SK-N-SH (cell line): ENCODE data around the gene PAF1. TPM values are rescaled to one million over a fixed set of nuclear protein-coding genes. Genes with fewer than 3 reads are reported as not detected.
"Not testable (repeated sequence)": the region's sequence is repeated elsewhere in the genome, so short reads cannot be mapped to it uniquely, and the experiment has no call there.

Source experiments
- CTCF ChIA-PET: fragments of 300-600, 350-600 bp; formaldehyde crosslinking; extraction: SDS; loops from one replicate; lab custom pipeline; 2021; lab: Yijun Ruan, JAX
- POLR2A ChIA-PET: fragments of 350-600 bp; sonication (Branson Sonifier 250); formaldehyde crosslinking; extraction: SDS; loops from one replicate; lab custom pipeline; 2020; ENCODE audit warnings: antibody characterized with exemption, inconsistent platforms; lab: Yijun Ruan, JAX
- DNase-seq: peaks from one replicate; pipeline ENCODE4 v3.0.0; 2012
- H2AFZ ChIP-seq: fragments of 200-600 bp; sonication (generic); 2 replicates; pipeline ENCODE4 v1.8.1; 2016; ENCODE audit warnings: antibody characterized with exemption, mild to moderate bottlenecking, low read depth
- H3F3A ChIP-seq: fragments of 200-600 bp; sonication (generic); replicated peaks from 2 replicates; pipeline ENCODE3; 2016; ENCODE audit warnings: antibody characterized with exemption, mild to moderate bottlenecking; ENCODE audit not compliant: insufficient read depth
- H3K27ac ChIP-seq, 2 experiments: fragments of 200-500 bp in 1 of 2; fragments of 200-600 bp in 1 of 2; sonication (Bioruptor generic) in 1 of 2; sonication (generic), shearing (Covaris generic) in 1 of 2; 2 replicates each; pipeline versions ENCODE4 v1.5.1 to v1.6.1; 2014 to 2016; ENCODE audit warnings: low read depth in 2 of 2, inconsistent platforms in 1 of 2, low read length in 1 of 2, mild to moderate bottlenecking in 1 of 2, mixed read lengths in 1 of 2
- H3K27me3 ChIP-seq: fragments of 200-600 bp; sonication (generic), shearing (Covaris generic); 2 replicates; pipeline ENCODE4 v1.6.1; 2016; ENCODE audit warnings: mixed run types; ENCODE audit not compliant: insufficient read depth
- H3K36me3 ChIP-seq, 2 experiments: fragments of 200-500 bp in 1 of 2; fragments of 200-600 bp in 1 of 2; sonication (Bioruptor generic) in 1 of 2; sonication (generic) in 1 of 2; replicated peaks in 1 of 2; 2 replicates each; pipeline versions ENCODE3 to v1.5.1; 2014 to 2016; ENCODE audit warnings: low read length in 1 of 2, mild to moderate bottlenecking in 1 of 2; ENCODE audit not compliant: insufficient read depth in 2 of 2, control insufficient read depth in 1 of 2
- H3K4me1 ChIP-seq, 2 experiments: fragments of 200-500 bp in 1 of 2; fragments of 200-600 bp in 1 of 2; sonication (Bioruptor generic) in 1 of 2; sonication (generic), shearing (Covaris generic) in 1 of 2; 2 replicates each; pipeline versions ENCODE4 v1.5.1 to v1.6.1; 2014 to 2016; ENCODE audit warnings: low read depth in 1 of 2, low read length in 1 of 2, mixed run types in 1 of 2; ENCODE audit not compliant: insufficient read depth in 2 of 2, control insufficient read depth in 1 of 2
- H3K4me2 ChIP-seq: fragments of 200-600 bp; sonication (generic), shearing (Covaris generic); 2 replicates; pipeline ENCODE4 v1.6.1; 2017; ENCODE audit warnings: mixed run types
- H3K4me3 ChIP-seq, 2 experiments: fragments of 200-500 bp in 1 of 2; fragments of 200-600 bp in 1 of 2; sonication (Bioruptor generic) in 1 of 2; sonication (generic), shearing (Covaris generic) in 1 of 2; 2 replicates each; pipeline versions ENCODE4 v1.5.1 to v1.8.1; 2014 to 2016; ENCODE audit warnings: low read depth in 2 of 2, inconsistent platforms in 1 of 2, low read length in 1 of 2, mild to moderate bottlenecking in 1 of 2, mixed read lengths in 1 of 2, moderate library complexity in 1 of 2
- H3K79me2 ChIP-seq: fragments of 200-600 bp; sonication (generic); 2 replicates; pipeline ENCODE4 v1.8.1; 2017; ENCODE audit warnings: mild to moderate bottlenecking; ENCODE audit not compliant: insufficient read depth
- H3K9ac ChIP-seq: fragments of 200-600 bp; sonication (generic); 2 replicates; pipeline ENCODE4 v1.6.1; 2017; ENCODE audit warnings: mixed run types
- H3K9me2 ChIP-seq: fragments of 200-600 bp; sonication (generic); 2 replicates; pipeline ENCODE4 v1.6.1; 2017; ENCODE audit warnings: mixed run types
- H3K9me3 ChIP-seq: fragments of 200-600 bp; sonication (generic); 2 replicates; pipeline ENCODE4 v1.6.1; 2017; ENCODE audit warnings: mixed run types, mild to moderate bottlenecking, moderate library complexity
- H4K20me1 ChIP-seq: fragments of 200-600 bp; sonication (generic); 2 replicates; pipeline ENCODE4 v1.6.1; 2017; ENCODE audit warnings: mild to moderate bottlenecking, mixed run types; ENCODE audit not compliant: insufficient read depth
- CHD2 ChIP-seq: fragments of 150-350 bp; IDR thresholded peaks from 2 replicates; pipeline ENCODE4 v1.6.1; 2018; ENCODE audit warnings: low read length; ENCODE audit not compliant: partially characterized antibody
- ELF1 ChIP-seq: IDR thresholded peaks from 2 replicates; pipeline ENCODE4 v1.4.0; 2012
- EP300 ChIP-seq, 2 experiments: IDR thresholded peaks; 2 replicates each; pipeline versions ENCODE4 v1.4.0 to v1.6.1; 2012; ENCODE audit warnings: borderline replicate concordance in 1 of 2, low read depth in 1 of 2, low read length in 1 of 2
- EZH2phosphoT487 ChIP-seq: fragments of 200-600 bp; sonication (generic); IDR thresholded peaks from 2 replicates; pipeline ENCODE4 v1.6.1; 2017; ENCODE audit warnings: low read depth, mixed run types, mild to moderate bottlenecking, antibody characterized with exemption, moderate library complexity, borderline replicate concordance
- FOXM1 ChIP-seq: IDR thresholded peaks from 2 replicates; pipeline ENCODE4 v1.4.0; 2012; ENCODE audit warnings: low read depth, mild to moderate bottlenecking
- JUND ChIP-seq: IDR thresholded peaks from 2 replicates; pipeline ENCODE4 v1.4.0; 2012
- MXI1 ChIP-seq: IDR thresholded peaks from 2 replicates; pipeline ENCODE4 v1.6.1; 2012; ENCODE audit warnings: mild to moderate bottlenecking, low read depth, low read length, improper control_type of control experiment
- NFIC ChIP-seq: IDR thresholded peaks from 2 replicates; pipeline ENCODE4 v1.4.0; 2012; ENCODE audit warnings: borderline replicate concordance
- NRF1 ChIP-seq: IDR thresholded peaks from 2 replicates; pipeline ENCODE4 v1.6.1; 2012; ENCODE audit warnings: low read depth, mild to moderate bottlenecking, low read length
- RFX5 ChIP-seq: IDR thresholded peaks from 2 replicates; pipeline ENCODE4 v1.6.1; 2012; ENCODE audit warnings: mild to moderate bottlenecking, improper control_type of control experiment, low read length
- TAF1 ChIP-seq: IDR thresholded peaks from 2 replicates; pipeline ENCODE4 v1.6.1; 2012; ENCODE audit warnings: low read depth, mild to moderate bottlenecking, low read length, moderate library complexity, borderline replicate concordance
- WGBS: methylation state at CpG from one replicate; pipeline ENCODE4 v1.1.6; 2017; ENCODE audit warnings: low lambda C conversion rate; 5-methylcytosine and 5-hydroxymethylcytosine counted together
- polyA plus RNA-seq, 3 experiments: library from polyadenylated mRNA; depleted of rRNA; stranded (reverse); fragments of >200 nt; gene quantifications; 2 replicates each; pipeline ENCODE4 v1.2.3, GENCODE V29; 2012
- TF ChIP-seq, protein P1 (sequence below): fragments of 150-350 bp; IDR thresholded peaks from 2 replicates; pipeline ENCODE4 v1.6.1; 2016; ENCODE audit warnings: mild to moderate bottlenecking, low read depth, low read length
- TF ChIP-seq, protein P2 (sequence below): fragments of 150-350 bp; IDR thresholded peaks from 2 replicates; pipeline ENCODE4 v1.6.1; 2017; ENCODE audit warnings: antibody characterized with exemption, low read length, low read depth, borderline replicate concordance
- TF ChIP-seq, protein P3 (sequence below): IDR thresholded peaks from 2 replicates; pipeline ENCODE4 v1.4.0; 2012; ENCODE audit warnings: low read depth, borderline replicate concordance
- TF ChIP-seq, protein P4 (sequence below): fragments of 200-600 bp; sonication (generic); IDR thresholded peaks from 2 replicates; pipeline ENCODE4 v1.6.1; 2017; ENCODE audit warnings: antibody characterized with exemption, mild to moderate bottlenecking, moderate library complexity
- TF ChIP-seq, protein P5 (sequence below): IDR thresholded peaks from 2 replicates; pipeline ENCODE4 v1.4.0; 2012; ENCODE audit warnings: low read depth

Gene PAF1
- polyA plus RNA-seq, 1 of the 3 experiments (the other 2 are of a cell fraction): 65.3 TPM

DNA sequence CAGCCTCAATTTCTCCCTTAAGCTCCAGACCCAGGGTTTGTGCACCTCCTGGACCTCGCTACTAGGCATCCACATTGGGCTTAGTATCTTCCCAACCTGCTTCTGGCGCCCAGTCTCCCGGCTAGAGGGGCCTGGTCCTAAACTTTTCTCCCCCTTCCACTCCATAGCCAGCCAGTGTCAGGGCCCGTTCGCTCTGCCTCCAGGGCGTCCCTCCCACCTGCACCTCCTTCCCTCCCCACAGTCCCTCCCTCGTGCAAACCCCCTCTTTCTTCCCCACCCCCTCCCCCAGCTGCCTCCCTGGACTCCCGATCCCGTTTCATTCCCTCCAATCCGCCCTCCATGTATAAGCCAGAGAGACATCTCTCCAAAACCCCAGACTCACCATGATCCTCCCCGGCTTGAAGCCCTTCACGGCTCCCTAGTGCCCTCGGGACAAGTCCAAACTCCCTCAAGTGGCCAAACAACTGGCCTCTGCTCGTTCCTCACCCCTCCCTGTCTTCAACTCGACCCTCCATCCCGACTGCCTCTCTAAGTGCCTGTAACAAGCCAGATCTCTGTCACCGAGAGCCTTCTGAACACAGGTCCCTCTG lies 49.7 kb downstream of the PAF1 start:
- Histone ChIP-seq H3K36me3 (peaks cover 11 to 14% of the 10 kb centered on the region in 2 experiments), H3K9ac (peak overlapping the region; percentile 70; the same call in 1 of the 2 replicates), H3K79me2 (peaks cover 38% of the 10 kb centered on the region), H3K9me3 (no peaks in the 10 kb centered on the region), H3K27me3 (no peaks in the 10 kb centered on the region), H3K27ac (peak overlapping the region; percentile 77 to 83), H3K9me2 (no peaks in the 10 kb centered on the region), H3K4me1 (peaks cover 0 to 15% of the 10 kb centered on the region in 2 experiments; a peak in 3 of 4 replicates), H3F3A (peaks cover 6% of the 10 kb centered on the region), H3K4me3 (peak overlapping the region; percentile 75 to 89), H3K4me2 (peak overlapping the region; percentile 78), H4K20me1 (peaks cover 21% of the 10 kb centered on the region), H2AFZ (peak overlapping the region; percentile 90)
- ChIA-PET CTCF (interaction anchor here (0.8 to 2.7 kb wide), 7 partner anchors 9 to 219 kb away, joined by 3 to 10 read pairs (median 4); no protein-coding TSS in a partner anchor), POLR2A (no interaction called here)
- 6% methylated on average over 17 of the region's 17 CpGs for WGBS
- peak; percentile 57 for DNase-seq
- no peak for TF ChIP-seq TAF1
- TF ChIP-seq, protein P1, sequence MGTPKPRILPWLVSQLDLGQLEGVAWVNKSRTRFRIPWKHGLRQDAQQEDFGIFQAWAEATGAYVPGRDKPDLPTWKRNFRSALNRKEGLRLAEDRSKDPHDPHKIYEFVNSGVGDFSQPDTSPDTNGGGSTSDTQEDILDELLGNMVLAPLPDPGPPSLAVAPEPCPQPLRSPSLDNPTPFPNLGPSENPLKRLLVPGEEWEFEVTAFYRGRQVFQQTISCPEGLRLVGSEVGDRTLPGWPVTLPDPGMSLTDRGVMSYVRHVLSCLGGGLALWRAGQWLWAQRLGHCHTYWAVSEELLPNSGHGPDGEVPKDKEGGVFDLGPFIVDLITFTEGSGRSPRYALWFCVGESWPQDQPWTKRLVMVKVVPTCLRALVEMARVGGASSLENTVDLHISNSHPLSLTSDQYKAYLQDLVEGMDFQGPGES: no peak
- TF ChIP-seq CHD2: no peak
- TF ChIP-seq, protein P2, sequence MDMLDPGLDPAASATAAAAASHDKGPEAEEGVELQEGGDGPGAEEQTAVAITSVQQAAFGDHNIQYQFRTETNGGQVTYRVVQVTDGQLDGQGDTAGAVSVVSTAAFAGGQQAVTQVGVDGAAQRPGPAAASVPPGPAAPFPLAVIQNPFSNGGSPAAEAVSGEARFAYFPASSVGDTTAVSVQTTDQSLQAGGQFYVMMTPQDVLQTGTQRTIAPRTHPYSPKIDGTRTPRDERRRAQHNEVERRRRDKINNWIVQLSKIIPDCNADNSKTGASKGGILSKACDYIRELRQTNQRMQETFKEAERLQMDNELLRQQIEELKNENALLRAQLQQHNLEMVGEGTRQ: no peak

DNA sequence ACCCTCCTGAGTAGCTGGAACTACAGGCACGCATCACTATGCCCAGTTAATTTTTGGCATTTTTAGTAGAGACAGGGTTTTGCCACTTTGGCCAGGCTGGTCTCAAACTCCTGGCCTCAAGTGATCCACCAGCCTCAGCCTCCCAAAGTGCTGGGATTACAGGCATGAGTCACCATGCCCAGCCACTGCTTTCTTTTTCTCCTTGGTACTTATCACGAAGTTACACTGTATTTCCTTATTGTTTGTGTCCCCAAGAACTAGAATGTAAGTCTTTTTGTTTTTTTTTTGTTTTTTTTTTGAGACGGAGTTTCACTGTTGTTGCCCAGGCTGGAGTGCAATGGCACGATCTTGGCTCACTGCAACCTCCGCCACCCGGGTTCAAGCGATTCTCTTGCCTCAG lies 50.8 kb downstream of the PAF1 start:
- DNase-seq, H3K9ac ChIP-seq, H3K27me3 ChIP-seq, H3K36me3 ChIP-seq, POLR2A ChIA-PET, H3K27ac ChIP-seq, H3K9me2 ChIP-seq, H3K9me3 ChIP-seq, H3K4me3 ChIP-seq, H3F3A ChIP-seq, H2AFZ ChIP-seq: not testable (repeated sequence)
- 92% methylated on average over 7 of the region's 7 CpGs for whole genome bisulfite sequencing
- H4K20me1 ChIP-seq: peaks cover 12% of the 10 kb centered on the region; the same call in 1 of the 2 replicates
- peaks cover 27% of the 10 kb centered on the region for H3K79me2 ChIP-seq
- peak overlapping the region; percentile 78; the same call in 1 of the 2 replicates for H3K4me2 ChIP-seq
- H3K4me1 ChIP-seq: peaks cover 0 to 13% of the 10 kb centered on the region in 2 experiments; a peak in 2 of 4 replicates
- CTCF ChIA-PET: interaction anchor here (1.5 kb wide), 1 partner anchor 12 kb away, joined by 5 read pairs; no protein-coding TSS in a partner anchor

DNA sequence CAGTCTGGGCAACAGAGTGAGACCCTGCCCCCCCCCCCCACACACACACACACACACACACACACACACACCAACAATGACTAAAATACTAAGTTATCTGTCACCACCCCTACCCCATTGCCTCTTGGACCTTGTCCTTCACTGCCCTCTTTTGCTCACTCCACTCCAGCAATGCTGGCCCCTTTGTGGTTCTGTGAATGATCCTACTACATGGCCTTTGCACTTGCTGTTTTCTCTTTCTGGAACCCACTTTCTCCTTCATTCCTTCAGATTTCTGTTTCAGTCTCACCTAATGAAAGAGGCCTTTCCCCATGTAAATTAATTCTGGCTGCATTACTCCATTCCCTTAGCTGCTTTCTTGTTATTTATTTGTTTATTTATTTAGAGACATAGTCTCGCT lies 51.2 kb downstream of the PAF1 start:
- Histone ChIP-seq H4K20me1 (peaks cover 8% of the 10 kb centered on the region; the same call in 1 of the 2 replicates), H3K9me3 (no peaks in the 10 kb centered on the region), H3K4me1 (peaks cover 0 to 13% of the 10 kb centered on the region in 2 experiments; a peak in 2 of 4 replicates), H3K27me3 (no peaks in the 10 kb centered on the region), H2AFZ (no peak overlapping the region), H3K4me2 (no peak overlapping the region), H3K9ac (no peak overlapping the region), H3K27ac (no peak overlapping the region), H3K36me3 (peaks cover 0 to 7% of the 10 kb centered on the region in 2 experiments), H3F3A (peaks cover 6% of the 10 kb centered on the region), H3K79me2 (peaks cover 22% of the 10 kb centered on the region), H3K9me2 (no peaks in the 10 kb centered on the region), H3K4me3 (no peak overlapping the region)
- ChIA-PET CTCF (interaction anchor here (1.4 to 1.7 kb wide), 3 partner anchors 10 to 217 kb away, joined by 4 to 5 read pairs (median 4); no protein-coding TSS in a partner anchor), POLR2A (no interaction called here)
- WGBS: 100% methylated on average over 1 of the region's 1 CpG
- DNase-seq: no peak
- TF ChIP-seq EZH2phosphoT487: no peak
- no peak for TF ChIP-seq JUND
- no peak for TF ChIP-seq RFX5
- TF ChIP-seq NRF1: no peak
- TF ChIP-seq, protein P3, sequence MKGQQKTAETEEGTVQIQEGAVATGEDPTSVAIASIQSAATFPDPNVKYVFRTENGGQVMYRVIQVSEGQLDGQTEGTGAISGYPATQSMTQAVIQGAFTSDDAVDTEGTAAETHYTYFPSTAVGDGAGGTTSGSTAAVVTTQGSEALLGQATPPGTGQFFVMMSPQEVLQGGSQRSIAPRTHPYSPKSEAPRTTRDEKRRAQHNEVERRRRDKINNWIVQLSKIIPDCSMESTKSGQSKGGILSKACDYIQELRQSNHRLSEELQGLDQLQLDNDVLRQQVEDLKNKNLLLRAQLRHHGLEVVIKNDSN: no peak
- TF ChIP-seq, protein P4, sequence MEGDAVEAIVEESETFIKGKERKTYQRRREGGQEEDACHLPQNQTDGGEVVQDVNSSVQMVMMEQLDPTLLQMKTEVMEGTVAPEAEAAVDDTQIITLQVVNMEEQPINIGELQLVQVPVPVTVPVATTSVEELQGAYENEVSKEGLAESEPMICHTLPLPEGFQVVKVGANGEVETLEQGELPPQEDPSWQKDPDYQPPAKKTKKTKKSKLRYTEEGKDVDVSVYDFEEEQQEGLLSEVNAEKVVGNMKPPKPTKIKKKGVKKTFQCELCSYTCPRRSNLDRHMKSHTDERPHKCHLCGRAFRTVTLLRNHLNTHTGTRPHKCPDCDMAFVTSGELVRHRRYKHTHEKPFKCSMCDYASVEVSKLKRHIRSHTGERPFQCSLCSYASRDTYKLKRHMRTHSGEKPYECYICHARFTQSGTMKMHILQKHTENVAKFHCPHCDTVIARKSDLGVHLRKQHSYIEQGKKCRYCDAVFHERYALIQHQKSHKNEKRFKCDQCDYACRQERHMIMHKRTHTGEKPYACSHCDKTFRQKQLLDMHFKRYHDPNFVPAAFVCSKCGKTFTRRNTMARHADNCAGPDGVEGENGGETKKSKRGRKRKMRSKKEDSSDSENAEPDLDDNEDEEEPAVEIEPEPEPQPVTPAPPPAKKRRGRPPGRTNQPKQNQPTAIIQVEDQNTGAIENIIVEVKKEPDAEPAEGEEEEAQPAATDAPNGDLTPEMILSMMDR: no peak
- TF ChIP-seq EP300 (IDR thresholded peaks at IDR 0.05; ENCODE audit: borderline replicate concordance in 1 of 2, low read depth in 1 of 2, low read length in 1 of 2): no peak
- TF ChIP-seq FOXM1: no peak
- TF ChIP-seq, protein P5, sequence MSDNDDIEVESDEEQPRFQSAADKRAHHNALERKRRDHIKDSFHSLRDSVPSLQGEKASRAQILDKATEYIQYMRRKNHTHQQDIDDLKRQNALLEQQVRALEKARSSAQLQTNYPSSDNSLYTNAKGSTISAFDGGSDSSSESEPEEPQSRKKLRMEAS: no peak
- TF ChIP-seq ELF1: no peak
- TF ChIP-seq MXI1: no peak
- TF ChIP-seq NFIC: no peak
